Measurements from ENCODE around the gene SMIM36. TPM values are rescaled to one million over a fixed set of nuclear protein-coding genes. Genes with fewer than 3 reads are reported as not detected.
"Not testable (repeated sequence)": the region's sequence is repeated elsewhere in the genome, so short reads cannot be mapped to it uniquely, and the experiment has no call there.

Gene SMIM36
- total RNA-seq, 1 donor from 2014 or later = not detected

DNA sequence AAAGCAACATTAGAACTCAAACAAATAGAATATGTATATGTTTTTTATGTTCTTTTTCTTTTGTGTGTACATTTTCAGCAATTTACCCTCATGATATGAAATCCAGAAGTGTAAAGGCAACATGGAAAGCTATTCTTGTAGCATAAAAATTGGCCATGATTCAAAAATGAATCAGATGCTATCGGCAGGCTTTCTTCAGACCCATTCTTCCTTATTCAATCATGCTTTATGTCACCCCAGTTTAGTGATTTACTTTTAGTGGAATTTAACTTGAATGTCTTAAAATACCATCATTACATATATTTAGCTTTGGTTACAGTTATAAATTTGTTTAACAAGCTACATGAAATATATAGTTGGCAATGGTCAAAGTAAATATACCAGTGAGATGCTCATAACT is 21.4 kb upstream of the SMIM36 start:
- Mint-ChIP-seq H3K27ac (peak overlapping the region; percentile 8), H3K27me3 (ENCODE audit: low read depth) (no peaks in the 10 kb centered on the region), H3K36me3 (no peaks in the 10 kb centered on the region), H3K4me1 (peaks cover 29% of the 10 kb centered on the region), H3K4me3 (no peak overlapping the region), H3K9me3 (peaks cover 5% of the 10 kb centered on the region)
- TF ChIP-seq, protein P1, sequence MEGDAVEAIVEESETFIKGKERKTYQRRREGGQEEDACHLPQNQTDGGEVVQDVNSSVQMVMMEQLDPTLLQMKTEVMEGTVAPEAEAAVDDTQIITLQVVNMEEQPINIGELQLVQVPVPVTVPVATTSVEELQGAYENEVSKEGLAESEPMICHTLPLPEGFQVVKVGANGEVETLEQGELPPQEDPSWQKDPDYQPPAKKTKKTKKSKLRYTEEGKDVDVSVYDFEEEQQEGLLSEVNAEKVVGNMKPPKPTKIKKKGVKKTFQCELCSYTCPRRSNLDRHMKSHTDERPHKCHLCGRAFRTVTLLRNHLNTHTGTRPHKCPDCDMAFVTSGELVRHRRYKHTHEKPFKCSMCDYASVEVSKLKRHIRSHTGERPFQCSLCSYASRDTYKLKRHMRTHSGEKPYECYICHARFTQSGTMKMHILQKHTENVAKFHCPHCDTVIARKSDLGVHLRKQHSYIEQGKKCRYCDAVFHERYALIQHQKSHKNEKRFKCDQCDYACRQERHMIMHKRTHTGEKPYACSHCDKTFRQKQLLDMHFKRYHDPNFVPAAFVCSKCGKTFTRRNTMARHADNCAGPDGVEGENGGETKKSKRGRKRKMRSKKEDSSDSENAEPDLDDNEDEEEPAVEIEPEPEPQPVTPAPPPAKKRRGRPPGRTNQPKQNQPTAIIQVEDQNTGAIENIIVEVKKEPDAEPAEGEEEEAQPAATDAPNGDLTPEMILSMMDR (IDR thresholded peaks at IDR 0.05; ENCODE audit: unreplicated experiment) = no peak
- no peak for DNase-seq (ENCODE audit: low spot score in 2 of 2, unreplicated experiment in 2 of 2)

DNA sequence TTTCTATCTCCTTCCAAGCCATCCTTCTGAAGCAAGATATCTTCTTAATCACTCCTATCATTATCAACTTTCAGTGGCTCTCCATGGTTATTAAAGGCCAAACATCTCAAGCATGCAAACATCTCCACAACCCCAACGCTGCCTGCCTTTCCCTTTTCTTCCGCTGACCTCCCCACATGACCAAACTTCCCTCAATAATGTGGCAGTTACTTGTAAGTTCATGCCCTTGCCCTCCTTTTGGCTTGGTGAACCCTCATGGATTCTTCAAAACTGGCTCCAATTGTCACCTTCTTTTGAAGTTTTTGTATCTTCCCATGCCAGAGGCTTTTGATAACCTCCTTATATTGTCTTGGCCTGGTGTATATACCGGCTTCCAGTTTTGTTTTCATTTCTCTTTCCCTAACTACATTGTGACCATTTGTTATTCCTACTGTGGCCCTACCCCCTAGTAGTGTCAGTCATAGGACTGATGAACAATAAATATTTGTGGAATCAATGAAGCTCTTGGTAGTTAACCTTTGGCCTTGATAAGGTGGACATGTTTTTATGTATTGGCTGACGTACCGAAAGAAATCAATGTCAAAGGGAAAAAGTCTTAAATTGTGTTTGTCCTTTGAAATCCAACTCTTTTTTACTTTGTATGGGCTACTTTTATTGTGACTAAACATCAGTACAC is 19.9 kb upstream of the SMIM36 start:
- no peak for DNase-seq (ENCODE audit: low spot score in 2 of 2, unreplicated experiment in 2 of 2)
- Mint-ChIP-seq H3K4me1 (peaks cover 36% of the 10 kb centered on the region), H3K36me3 (no peaks in the 10 kb centered on the region), H3K9me3 (peaks cover 5% of the 10 kb centered on the region), H3K27me3 (ENCODE audit: low read depth) (no peaks in the 10 kb centered on the region), H3K27ac (no peak overlapping the region), H3K4me3 (no peak overlapping the region)
- TF ChIP-seq, protein P1 (IDR thresholded peaks at IDR 0.05; ENCODE audit: unreplicated experiment) = no peak

DNA sequence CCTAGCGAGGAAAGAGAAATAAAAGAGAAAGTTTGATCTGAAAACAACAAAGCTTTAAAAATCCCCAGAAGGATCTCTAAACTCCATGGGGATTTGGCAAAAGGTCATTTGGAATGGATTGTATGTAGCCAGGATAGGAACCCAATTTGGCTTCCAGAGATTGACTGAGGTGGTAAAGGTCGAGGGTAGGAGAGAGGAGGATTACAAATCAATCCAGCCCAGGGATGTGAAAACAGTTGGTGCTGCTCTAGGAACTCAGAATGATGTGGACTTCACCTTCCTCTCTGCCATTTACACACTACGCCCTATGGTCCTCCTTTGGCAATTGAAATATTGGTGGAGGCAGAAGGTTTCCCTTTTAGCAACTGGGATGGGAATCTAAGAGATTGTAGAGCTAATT is 18.8 kb upstream of the SMIM36 start:
- H3K36me3 Mint-ChIP-seq = no peaks in the 10 kb centered on the region
- H3K27ac Mint-ChIP-seq = no peak overlapping the region
- TF ChIP-seq, protein P1 (IDR thresholded peaks at IDR 0.05; ENCODE audit: unreplicated experiment) = no peak
- peaks cover 5% of the 10 kb centered on the region for H3K9me3 Mint-ChIP-seq
- peaks cover 3% of the 10 kb centered on the region for H3K27me3 Mint-ChIP-seq (ENCODE audit: low read depth)
- H3K4me3 Mint-ChIP-seq = no peak overlapping the region
- peaks cover 36% of the 10 kb centered on the region for H3K4me1 Mint-ChIP-seq
- no peak for DNase-seq (ENCODE audit: low spot score in 2 of 2, unreplicated experiment in 2 of 2)

DNA sequence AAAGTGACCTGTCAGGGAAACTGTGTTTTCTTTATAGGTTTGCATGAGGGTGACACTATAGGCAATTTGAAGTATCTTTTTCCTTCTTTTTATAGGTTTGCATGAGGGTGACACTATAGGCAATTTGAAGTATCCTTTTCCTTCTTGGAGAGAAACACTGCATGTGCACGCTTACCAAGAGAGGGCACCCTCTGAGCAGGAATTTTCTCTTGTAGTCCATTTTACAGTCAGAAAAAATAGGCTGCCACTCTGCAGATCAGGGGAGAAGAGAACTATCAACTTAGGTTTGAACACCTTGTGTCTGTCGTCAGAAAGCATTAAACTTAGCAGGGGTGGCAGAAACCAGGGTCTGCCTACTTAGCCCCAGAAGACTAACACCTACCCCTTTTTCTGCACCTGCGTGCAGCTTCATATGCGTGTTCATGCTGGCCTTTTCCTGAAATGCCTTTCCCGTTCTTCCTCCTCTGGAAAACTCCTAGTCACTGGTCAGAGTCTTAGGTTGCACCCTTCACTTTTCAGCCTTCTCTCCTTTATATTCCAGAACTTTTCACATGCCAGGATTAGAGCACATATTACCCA is 16.4 kb upstream of the SMIM36 start:
- peaks cover 19% of the 10 kb centered on the region for H3K4me1 Mint-ChIP-seq
- no peak overlapping the region for H3K4me3 Mint-ChIP-seq
- H3K27me3 Mint-ChIP-seq (ENCODE audit: low read depth) = peaks cover 4% of the 10 kb centered on the region
- no peaks in the 10 kb centered on the region for H3K36me3 Mint-ChIP-seq
- peak in 1 of 2 experiments; percentile 42 for DNase-seq (ENCODE audit: low spot score in 2 of 2, unreplicated experiment in 2 of 2)
- H3K27ac Mint-ChIP-seq = no peak overlapping the region
- TF ChIP-seq, protein P1 (IDR thresholded peaks at IDR 0.05; ENCODE audit: unreplicated experiment) = peak; percentile 29
- H3K9me3 Mint-ChIP-seq = peaks cover 5% of the 10 kb centered on the region

DNA sequence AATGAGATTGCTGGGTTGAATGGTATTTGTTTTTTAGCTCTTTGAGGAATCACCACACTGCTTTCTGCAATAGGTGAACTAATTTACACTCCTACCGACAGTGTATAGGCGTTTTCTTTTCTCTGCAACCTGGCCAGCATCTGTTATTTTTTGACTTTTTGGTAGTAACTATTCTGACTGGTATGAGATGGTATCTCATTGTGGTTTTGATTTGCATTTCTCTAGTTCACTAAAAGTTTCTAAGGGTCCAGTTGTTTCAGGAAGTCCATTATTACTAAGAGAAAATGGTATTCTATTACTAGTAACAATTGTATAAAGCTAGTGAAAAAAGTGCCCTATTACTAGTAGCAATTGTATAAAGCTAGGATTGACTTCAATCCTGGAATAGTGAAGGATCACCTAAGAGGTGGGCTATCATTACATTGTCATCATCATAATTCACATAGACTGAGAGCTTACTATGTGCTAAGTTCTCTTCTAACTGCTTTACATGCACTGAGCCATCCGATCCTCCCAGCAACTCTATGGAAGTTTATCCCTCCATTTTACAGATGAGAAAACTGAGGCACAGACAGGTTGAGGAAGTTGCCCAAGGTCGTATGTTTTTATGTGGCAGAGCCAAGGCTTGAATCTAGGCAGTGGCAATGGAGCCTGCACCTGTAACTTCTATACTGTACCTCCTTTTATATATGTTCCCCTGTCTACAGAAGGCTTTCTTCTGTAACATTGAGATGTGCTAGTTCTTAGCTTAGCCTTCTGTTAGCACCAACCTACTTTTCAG is 13.4 kb upstream of the SMIM36 start:
- peaks cover 4% of the 10 kb centered on the region for H3K27me3 Mint-ChIP-seq (ENCODE audit: low read depth)
- TF ChIP-seq, protein P1 (IDR thresholded peaks at IDR 0.05; ENCODE audit: unreplicated experiment) = no peak
- H3K4me1 Mint-ChIP-seq = peaks cover 13% of the 10 kb centered on the region
- no peaks in the 10 kb centered on the region for H3K9me3 Mint-ChIP-seq
- no peaks in the 10 kb centered on the region for H3K36me3 Mint-ChIP-seq
- no peak for DNase-seq (ENCODE audit: low spot score in 2 of 2, unreplicated experiment in 2 of 2)
- H3K27ac Mint-ChIP-seq = no peak overlapping the region
- H3K4me3 Mint-ChIP-seq = no peak overlapping the region

DNA sequence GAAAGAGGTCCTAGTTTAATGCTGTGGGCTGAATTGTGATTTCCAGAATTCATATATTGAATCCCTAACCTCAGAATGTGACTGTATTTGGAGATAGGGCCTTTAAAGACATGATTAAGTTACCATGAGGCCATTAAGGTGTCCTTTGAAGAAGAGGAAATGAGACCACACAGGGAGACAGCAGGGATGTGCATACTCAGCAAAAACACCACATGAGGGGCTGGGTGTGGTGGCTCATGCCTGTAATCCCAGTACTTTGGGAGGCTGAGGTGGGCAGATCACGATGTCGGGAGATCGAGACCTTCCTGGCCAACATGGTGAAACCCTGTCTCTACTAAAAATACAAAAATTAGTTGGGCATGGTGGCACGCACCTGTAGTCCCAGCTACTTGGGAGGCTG is 11.8 kb upstream of the SMIM36 start:
- not testable (repeated sequence) for H3K9me3 Mint-ChIP-seq; H3K36me3 Mint-ChIP-seq; DNase-seq (ENCODE audit: low spot score in 2 of 2, unreplicated experiment in 2 of 2); H3K27me3 Mint-ChIP-seq (ENCODE audit: low read depth); H3K4me3 Mint-ChIP-seq; H3K27ac Mint-ChIP-seq
- peaks cover 13% of the 10 kb centered on the region for H3K4me1 Mint-ChIP-seq
